Mucosa of descending colon (tissue), 3 donors: ENCODE measurements around the gene MAP3K8. TPM values are rescaled to one million over a fixed set of nuclear protein-coding genes. Genes with fewer than 3 reads are reported as not detected.
A peak's percentile ranks its signal among the peaks of the same experiment; 100 is the strongest.
"Not testable (repeated sequence)": the region's sequence is repeated elsewhere in the genome, so short reads cannot be mapped to it uniquely, and the experiment has no call there.

Experiments used
- ATAC-seq: fragments of 200-7000 bp; cut with Tn5 transposase; one replicate; pipeline ENCODE4 v1.9.1; 2020; ENCODE audit warnings: mild to moderate bottlenecking, moderate library complexity
- DNase-seq, 3 donors: peaks; one replicate each; pipeline ENCODE4 v3.0.0-alpha.2; 2020
- H3K36me3 ChIP-seq: fragments of 200-600 bp; one replicate; pipeline ENCODE4 v1.8.0; 2021; ENCODE audit warnings: low read depth, mild to moderate bottlenecking
- H3K4me1 ChIP-seq: fragments of 200-600 bp; one replicate; pipeline ENCODE4 v1.8.0; 2021; ENCODE audit warnings: low read depth, mild to moderate bottlenecking
- H3K4me3 ChIP-seq: fragments of 200-600 bp; one replicate; pipeline ENCODE4 v1.8.0; 2021; ENCODE audit warnings: mild to moderate bottlenecking
- H3K9me3 ChIP-seq: fragments of 200-600 bp; one replicate; pipeline ENCODE4 v1.8.0; 2021; ENCODE audit warnings: mild to moderate bottlenecking
- intact Hi-C, 2 donors: fragments of 100-400 bp; cut with DNase I in 1 of 2; cut with micrococcal nuclease in 1 of 2; formaldehyde crosslinking; loops; one replicate each; pipeline versions ENCODE4 v1.11.0 to v1.11.1; 2022; cut with DNase I, micrococcal nuclease
- total RNA-seq, 3 donors: library from RNA; stranded (reverse); fragmentation: NEBNext Ultra II Directional in 2 of 3; extraction: Animal tissue kit (Norgen Biotek cat#: 25700) in 2 of 3; gene quantifications; one replicate each; pipeline versions ENCODE4 v1.2.1 to v1.2.4, GENCODE V29; 2021 to 2023
- TF ChIP-seq, protein P1 (sequence below): fragments of 200-600 bp; IDR thresholded peaks from one replicate; pipeline ENCODE4 v1.8.0; 2022; ENCODE audit warnings: antibody characterized with exemption, mild to moderate bottlenecking
- donor health status: DM: no; HTN: no; CAD: no; lungs with moderate emphysema.
- donor health status: DM: no; HTN: no; CAD: no.
- donor health status: DM: no; HTN: yes; CAD: no.

Gene MAP3K8
- total RNA-seq, 3 donors from 2014 or later = 12.3 to 20.3 (median 18.1) TPM

DNA sequence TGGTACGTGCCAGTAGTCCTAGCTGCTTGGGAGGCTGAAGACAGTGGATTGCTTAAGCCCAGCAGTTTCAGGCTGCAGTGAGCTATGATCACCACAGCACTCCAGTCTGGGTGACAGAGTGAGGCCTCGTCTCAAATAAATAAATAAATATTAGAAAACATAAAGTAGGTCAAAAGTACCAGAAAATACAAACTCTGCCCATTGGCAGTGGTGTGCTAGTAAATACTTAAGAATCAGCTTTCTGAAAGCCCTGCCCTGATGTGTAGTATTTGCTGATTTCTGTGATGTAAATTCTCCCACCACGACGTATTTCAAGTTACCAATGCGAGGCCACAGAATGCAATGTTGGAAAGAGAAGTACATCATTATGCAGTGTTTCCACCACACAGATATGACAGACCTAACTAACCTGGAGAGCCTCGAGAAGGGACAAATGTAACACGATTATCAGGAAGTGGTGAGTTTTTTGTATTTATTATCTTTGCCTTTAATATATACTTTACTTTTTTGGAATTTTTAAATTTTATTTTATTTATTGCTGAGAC is 11.8 kb upstream of the MAP3K8 start:
- intact Hi-C loops = no loop called here
- DNase-seq = no peak
- no peak for ATAC-seq
- TF ChIP-seq, protein P1, sequence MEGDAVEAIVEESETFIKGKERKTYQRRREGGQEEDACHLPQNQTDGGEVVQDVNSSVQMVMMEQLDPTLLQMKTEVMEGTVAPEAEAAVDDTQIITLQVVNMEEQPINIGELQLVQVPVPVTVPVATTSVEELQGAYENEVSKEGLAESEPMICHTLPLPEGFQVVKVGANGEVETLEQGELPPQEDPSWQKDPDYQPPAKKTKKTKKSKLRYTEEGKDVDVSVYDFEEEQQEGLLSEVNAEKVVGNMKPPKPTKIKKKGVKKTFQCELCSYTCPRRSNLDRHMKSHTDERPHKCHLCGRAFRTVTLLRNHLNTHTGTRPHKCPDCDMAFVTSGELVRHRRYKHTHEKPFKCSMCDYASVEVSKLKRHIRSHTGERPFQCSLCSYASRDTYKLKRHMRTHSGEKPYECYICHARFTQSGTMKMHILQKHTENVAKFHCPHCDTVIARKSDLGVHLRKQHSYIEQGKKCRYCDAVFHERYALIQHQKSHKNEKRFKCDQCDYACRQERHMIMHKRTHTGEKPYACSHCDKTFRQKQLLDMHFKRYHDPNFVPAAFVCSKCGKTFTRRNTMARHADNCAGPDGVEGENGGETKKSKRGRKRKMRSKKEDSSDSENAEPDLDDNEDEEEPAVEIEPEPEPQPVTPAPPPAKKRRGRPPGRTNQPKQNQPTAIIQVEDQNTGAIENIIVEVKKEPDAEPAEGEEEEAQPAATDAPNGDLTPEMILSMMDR = no peak
- H3K36me3 ChIP-seq = no peaks in the 10 kb centered on the region
- H3K4me1 ChIP-seq = peaks cover 7% of the 10 kb centered on the region
- no peak overlapping the region for H3K4me3 ChIP-seq
- H3K9me3 ChIP-seq = no peaks in the 10 kb centered on the region

DNA sequence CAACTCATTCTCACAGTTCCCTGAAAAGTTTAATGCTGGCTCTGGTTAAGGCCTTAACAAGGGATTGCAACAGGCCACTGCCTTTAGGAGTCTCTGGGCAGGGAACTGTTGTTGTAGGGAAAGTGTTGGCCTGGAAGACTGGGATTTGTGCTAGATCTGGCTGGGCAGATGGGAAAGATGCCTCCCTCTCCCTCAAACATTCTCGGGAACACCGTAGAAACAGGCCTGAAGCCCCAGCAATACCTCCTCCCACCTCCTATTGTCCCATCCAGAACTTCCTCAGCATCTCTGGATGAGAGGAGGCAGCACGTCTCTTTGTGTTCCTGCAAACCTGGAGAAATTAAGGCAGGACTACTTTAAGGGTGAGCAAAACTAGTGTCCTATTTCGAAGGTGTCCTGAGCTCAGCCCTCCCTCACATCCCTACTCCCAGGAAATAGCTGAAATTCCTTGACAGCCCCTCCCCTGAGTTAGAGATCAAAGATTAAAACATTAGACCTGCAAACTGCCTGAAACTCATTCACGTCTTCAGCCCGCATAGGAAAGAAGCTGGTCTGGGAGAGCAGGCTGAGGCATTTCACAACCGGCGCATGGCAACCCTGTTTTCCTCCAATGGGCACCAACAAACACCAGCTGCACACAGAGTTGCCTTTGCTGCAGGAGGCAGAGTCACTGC is 10.9 kb upstream of the MAP3K8 start:
- TF ChIP-seq, protein P1 = no peak
- DNase-seq (peak; percentile 44 to 68 (median 56)), ATAC-seq (peak; percentile 75)
- no peaks in the 10 kb centered on the region for H3K9me3 ChIP-seq
- intact Hi-C loops = no loop called here
- no peaks in the 10 kb centered on the region for H3K36me3 ChIP-seq
- H3K4me3 ChIP-seq = no peak overlapping the region
- peaks cover 12% of the 10 kb centered on the region for H3K4me1 ChIP-seq

DNA sequence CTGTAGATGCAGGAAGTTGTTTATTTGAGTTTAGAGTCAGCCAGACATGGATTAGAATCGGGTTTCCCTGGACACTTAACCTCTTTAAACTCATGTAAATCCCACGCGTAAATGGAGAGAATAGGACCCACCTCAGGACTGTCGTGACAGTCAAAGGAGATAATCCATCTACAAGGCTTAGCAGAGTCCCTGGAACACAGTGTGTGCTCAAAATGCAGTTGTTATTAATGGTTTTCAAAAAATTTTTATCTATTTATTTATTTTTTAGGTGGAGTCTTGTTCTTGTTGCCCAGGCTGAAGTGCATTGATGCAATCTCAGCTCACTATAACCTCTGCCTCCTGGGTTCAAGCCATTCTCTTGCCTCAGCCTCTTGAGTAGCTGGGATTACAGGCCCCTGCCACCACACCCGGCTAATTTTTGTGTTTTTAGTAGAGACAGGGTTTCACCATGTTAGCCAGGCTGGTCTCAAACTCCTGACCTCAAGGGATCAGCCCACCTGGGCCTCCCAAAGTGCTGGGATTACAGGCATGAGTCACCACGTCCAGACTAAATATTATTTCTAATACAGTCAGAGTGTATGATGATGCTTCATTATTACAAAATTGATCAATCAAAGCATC is 10.2 kb upstream of the MAP3K8 start:
- DNase-seq, intact Hi-C loops, H3K4me1 ChIP-seq, H3K9me3 ChIP-seq, ATAC-seq, H3K36me3 ChIP-seq, H3K4me3 ChIP-seq: not testable (repeated sequence)

DNA sequence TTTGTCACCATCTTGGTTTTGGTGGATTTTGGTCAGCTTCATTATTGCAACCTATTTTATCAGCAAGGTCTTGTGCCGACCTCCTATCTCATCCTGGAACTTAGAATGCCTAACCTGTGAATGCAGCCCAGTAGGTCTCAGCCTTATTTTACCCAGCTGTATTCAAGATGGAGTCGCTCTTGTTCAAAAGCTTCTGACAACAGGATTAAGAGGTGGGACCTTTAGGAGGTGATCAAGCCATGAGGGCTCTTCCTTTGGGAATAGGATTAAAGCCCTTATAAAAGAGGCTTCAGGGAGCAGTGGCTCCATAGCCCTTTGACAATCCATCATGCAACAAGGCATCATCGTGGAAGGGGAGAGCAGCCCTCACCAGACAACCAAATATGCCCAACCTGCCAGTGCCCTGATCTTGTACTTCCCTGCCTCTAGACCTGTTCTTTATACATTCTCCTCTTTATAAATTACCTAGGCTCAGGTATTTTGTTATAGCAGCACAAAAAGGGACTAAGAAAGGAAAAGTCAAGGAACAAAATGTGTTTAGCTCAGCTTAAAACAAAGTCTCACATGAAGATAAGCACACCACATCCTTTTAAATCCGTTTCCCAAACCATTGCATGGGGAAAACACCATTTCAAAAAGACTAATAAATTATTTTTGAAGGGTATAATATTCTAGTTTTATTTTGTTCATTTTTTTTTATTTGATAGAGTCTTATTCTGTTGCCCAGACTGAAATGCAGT is 8.5 kb upstream of the MAP3K8 start:
- H3K9me3 ChIP-seq = no peaks in the 10 kb centered on the region
- DNase-seq = no peak
- no peak overlapping the region for H3K4me3 ChIP-seq
- TF ChIP-seq, protein P1 = no peak
- intact Hi-C loops = no loop called here
- H3K4me1 ChIP-seq = peaks cover 6% of the 10 kb centered on the region
- no peaks in the 10 kb centered on the region for H3K36me3 ChIP-seq
- ATAC-seq = no peak

DNA sequence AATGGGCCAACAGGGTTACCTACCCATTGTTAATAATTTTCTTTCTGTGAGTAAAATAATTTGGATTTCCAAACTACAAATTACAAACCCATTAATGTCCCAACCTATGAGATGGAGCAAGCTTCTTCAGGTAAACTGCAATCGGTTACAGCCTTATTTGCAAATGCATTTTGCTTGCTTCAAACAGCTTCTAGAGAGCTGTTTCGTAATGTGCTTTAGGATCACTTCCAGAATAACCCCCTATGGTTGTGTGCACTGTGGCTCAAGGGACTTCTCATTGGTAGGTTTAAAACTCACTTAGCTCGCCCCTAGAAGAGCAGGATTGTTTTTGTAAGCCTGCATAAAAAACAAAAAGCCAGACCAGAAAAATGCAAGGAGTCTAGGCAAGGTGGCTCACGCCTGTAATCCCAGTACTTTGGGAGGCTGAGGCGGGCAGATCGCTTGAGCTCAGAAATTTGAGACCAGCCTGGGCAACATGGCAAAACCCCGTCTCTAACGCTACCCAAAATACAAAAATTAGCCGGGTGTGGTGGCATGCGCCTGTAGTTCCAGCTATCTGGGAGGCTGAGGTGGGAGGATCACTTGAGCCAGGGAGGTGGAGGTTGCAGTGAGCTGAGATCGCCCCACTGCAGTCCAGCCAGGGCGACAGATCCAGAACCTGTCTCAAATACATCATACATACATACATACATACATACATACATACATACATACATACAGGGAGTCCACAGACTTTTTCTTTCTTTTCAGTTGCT is 3.3 kb upstream of the MAP3K8 start:
- peak in 1 of 3 donors; percentile 37 for DNase-seq
- TF ChIP-seq, protein P1 = no peak
- ATAC-seq = no peak
- intact Hi-C loops = no loop called here
- peaks cover 18% of the 10 kb centered on the region for H3K4me1 ChIP-seq
- H3K36me3 ChIP-seq = no peaks in the 10 kb centered on the region
- H3K4me3 ChIP-seq = no peak overlapping the region
- no peaks in the 10 kb centered on the region for H3K9me3 ChIP-seq
